Body of pancreas (tissue), 4 donors: ENCODE measurements around the gene FHOD1.

Source experiments
- POLR2A ChIP-seq, 3 donors: fragments of 450-650 bp; IDR thresholded peaks; one replicate each; pipeline ENCODE4 v1.6.1; 2016; ENCODE audit warnings: antibody characterized with exemption in 3 of 3, mild to moderate bottlenecking in 2 of 3
- TF ChIP-seq, protein P1 (sequence below), 7 experiments: fragments of 450-650 bp in 4 of 7; fragments of 200-600 bp in 3 of 7; sonication (generic) in 3 of 7; IDR thresholded peaks; one replicate each; pipeline ENCODE4 v1.5.1; 2016 to 2019; ENCODE audit warnings: antibody characterized with exemption in 7 of 7

DNA sequence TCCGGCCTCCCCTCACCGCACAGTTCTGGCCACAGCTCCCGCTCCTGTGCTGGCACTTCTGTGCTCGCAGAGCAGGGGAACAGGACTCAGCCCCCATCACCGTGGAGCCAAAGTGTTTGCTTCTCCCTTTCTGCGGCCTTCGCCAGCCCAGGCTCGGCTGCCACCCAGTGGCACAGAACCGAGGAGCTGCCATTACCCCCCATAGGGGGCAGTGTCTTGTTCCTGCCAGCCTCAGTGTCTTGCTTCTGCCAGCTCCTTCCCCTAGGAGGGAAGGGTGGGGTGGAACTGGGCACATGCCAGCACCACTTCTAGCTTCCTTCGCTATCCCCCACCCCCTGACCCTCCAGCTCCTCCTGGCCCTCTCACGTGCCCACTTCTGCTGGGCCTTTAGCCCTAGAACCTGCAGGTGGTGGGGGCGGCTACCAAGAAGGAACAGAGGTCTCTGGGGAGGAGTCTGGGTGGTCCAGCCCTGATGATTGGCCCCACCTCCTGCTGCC, 49.0 kb downstream of the FHOD1 start:
- TF ChIP-seq, protein P1, sequence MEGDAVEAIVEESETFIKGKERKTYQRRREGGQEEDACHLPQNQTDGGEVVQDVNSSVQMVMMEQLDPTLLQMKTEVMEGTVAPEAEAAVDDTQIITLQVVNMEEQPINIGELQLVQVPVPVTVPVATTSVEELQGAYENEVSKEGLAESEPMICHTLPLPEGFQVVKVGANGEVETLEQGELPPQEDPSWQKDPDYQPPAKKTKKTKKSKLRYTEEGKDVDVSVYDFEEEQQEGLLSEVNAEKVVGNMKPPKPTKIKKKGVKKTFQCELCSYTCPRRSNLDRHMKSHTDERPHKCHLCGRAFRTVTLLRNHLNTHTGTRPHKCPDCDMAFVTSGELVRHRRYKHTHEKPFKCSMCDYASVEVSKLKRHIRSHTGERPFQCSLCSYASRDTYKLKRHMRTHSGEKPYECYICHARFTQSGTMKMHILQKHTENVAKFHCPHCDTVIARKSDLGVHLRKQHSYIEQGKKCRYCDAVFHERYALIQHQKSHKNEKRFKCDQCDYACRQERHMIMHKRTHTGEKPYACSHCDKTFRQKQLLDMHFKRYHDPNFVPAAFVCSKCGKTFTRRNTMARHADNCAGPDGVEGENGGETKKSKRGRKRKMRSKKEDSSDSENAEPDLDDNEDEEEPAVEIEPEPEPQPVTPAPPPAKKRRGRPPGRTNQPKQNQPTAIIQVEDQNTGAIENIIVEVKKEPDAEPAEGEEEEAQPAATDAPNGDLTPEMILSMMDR (IDR thresholded peaks at IDR 0.05): peak; percentile 22 to 81 (median 69)
- TF ChIP-seq POLR2A (IDR thresholded peaks at IDR 0.05): no peak
